IMR-90 (cell line): ENCODE data around the gene RMND1. TPM values are rescaled to one million over a fixed set of nuclear protein-coding genes. Genes with fewer than 3 reads are reported as not detected.

Experiments
- ATAC-seq: fragments of 200-7000 bp; cut with Tn5 transposase; 2 replicates; pipeline ENCODE4 v1.9.1; 2020; ENCODE audit warnings: low read depth, mild to moderate bottlenecking, moderate library complexity
- BruUV-seq: library from RNA; stranded (reverse); fragments of 400-500 nt; replicated peaks from 2 replicates; lab custom pipeline; 2021; lab: Mats Ljungman, UMichigan
- CTCF ChIA-PET: fragments of 300-600 bp; formaldehyde crosslinking; extraction: SDS; loops from one replicate; lab custom pipeline; 2021; ENCODE audit warnings: antibody characterized with exemption; lab: Yijun Ruan, JAX
- POLR2A ChIA-PET: fragments of 300-600 bp; sonication (Branson Sonifier 250); formaldehyde crosslinking; loops from one replicate; lab custom pipeline; 2022; ENCODE audit warnings: antibody characterized with exemption; ENCODE audit not compliant: unreplicated experiment; lab: Charles Lee
- DNase-seq: peaks from one replicate; pipeline ENCODE4 v3.0.0; 2013
- H2AFZ ChIP-seq: replicated peaks from 2 replicates; pipeline ENCODE3; 2013; ENCODE audit warnings: low read length, mild to moderate bottlenecking; ENCODE audit not compliant: poor library complexity
- H2AK5ac ChIP-seq: 2 replicates; pipeline ENCODE4 v1.6.1; 2013; ENCODE audit warnings: low read depth, low read length, inconsistent platforms
- H2AK9ac ChIP-seq: replicated peaks from 2 replicates; pipeline ENCODE3; 2013; ENCODE audit warnings: mild to moderate bottlenecking, low read depth, low read length, moderate library complexity; ENCODE audit not compliant: poor library complexity
- H2BK120ac ChIP-seq: 2 replicates; pipeline ENCODE4 v1.6.1; 2013; ENCODE audit warnings: low read depth, low read length, inconsistent platforms
- H2BK15ac ChIP-seq: 3 replicates; pipeline ENCODE4 v1.6.1; 2013; ENCODE audit warnings: low read depth, low read length, inconsistent platforms
- H2BK20ac ChIP-seq: 2 replicates; pipeline ENCODE4 v1.6.1; 2013; ENCODE audit warnings: low read depth, mild to moderate bottlenecking, inconsistent platforms, low read length, moderate library complexity
- H2BK5ac ChIP-seq: 2 replicates; pipeline ENCODE4 v1.6.1; 2013; ENCODE audit warnings: mild to moderate bottlenecking, low read depth, low read length, inconsistent platforms; ENCODE audit not compliant: poor library complexity, severe bottlenecking
- H3K14ac ChIP-seq: replicated peaks from 2 replicates; pipeline ENCODE4 v1.6.1; 2013; ENCODE audit warnings: low read depth, low read length, inconsistent platforms
- H3K18ac ChIP-seq: 2 replicates; pipeline ENCODE4 v1.6.1; 2013; ENCODE audit warnings: low read depth, low read length, control low read depth
- H3K23ac ChIP-seq: 2 replicates; pipeline ENCODE4 v1.6.1; 2013; ENCODE audit warnings: low read depth, low read length, inconsistent platforms
- H3K27ac ChIP-seq: 2 replicates; pipeline ENCODE4 v1.5.1; 2013; ENCODE audit warnings: mild to moderate bottlenecking, control low read depth, low read length; ENCODE audit not compliant: insufficient read depth
- H3K27me3 ChIP-seq: 2 replicates; pipeline ENCODE4 v1.6.1; 2013; ENCODE audit warnings: low read length; ENCODE audit not compliant: control insufficient read depth, insufficient read depth
- H3K36me3 ChIP-seq: 2 replicates; pipeline ENCODE4 v1.6.1; 2013; ENCODE audit warnings: low read length, mixed read lengths; ENCODE audit not compliant: control insufficient read depth, insufficient read depth
- H3K4ac ChIP-seq: 2 replicates; pipeline ENCODE4 v1.6.1; 2013; ENCODE audit warnings: low read depth, low read length, inconsistent platforms
- H3K4me1 ChIP-seq: 2 replicates; pipeline ENCODE4 v1.6.1; 2013; ENCODE audit warnings: low read length, mixed read lengths; ENCODE audit not compliant: control insufficient read depth, insufficient read depth
- H3K4me2 ChIP-seq: 2 replicates; pipeline ENCODE4 v1.6.1; 2013; ENCODE audit warnings: low read depth, mild to moderate bottlenecking, control low read depth, low read length, moderate library complexity
- H3K4me3 ChIP-seq: 2 replicates; pipeline ENCODE4 v1.5.1; 2013; ENCODE audit warnings: low read depth, mild to moderate bottlenecking, control low read depth, low read length, moderate library complexity; ENCODE audit not compliant: insufficient read depth
- H3K56ac ChIP-seq: 2 replicates; pipeline ENCODE4 v1.6.1; 2013; ENCODE audit warnings: low read length, inconsistent platforms; ENCODE audit not compliant: insufficient read depth; ENCODE audit errors: extremely low read depth
- H3K79me1 ChIP-seq, 2 experiments: 2 replicates each; pipeline ENCODE4 v1.6.1; 2013; ENCODE audit warnings: low read length in 2 of 2, inconsistent platforms in 1 of 2, low read depth in 1 of 2
- H3K9ac ChIP-seq: 2 replicates; pipeline ENCODE4 v1.6.1; 2013; ENCODE audit warnings: low read depth, low read length, control low read depth
- H3K9me1 ChIP-seq: 2 replicates; pipeline ENCODE4 v1.6.1; 2013; ENCODE audit warnings: low read length, inconsistent platforms; ENCODE audit not compliant: insufficient read depth
- H3K9me3 ChIP-seq: 2 replicates; pipeline ENCODE4 v1.6.1; 2013; ENCODE audit warnings: low read length; ENCODE audit not compliant: control insufficient read depth, insufficient read depth
- H4K20me1 ChIP-seq: 2 replicates; pipeline ENCODE4 v1.6.1; 2013; ENCODE audit warnings: low read length, inconsistent platforms; ENCODE audit not compliant: insufficient read depth
- H4K5ac ChIP-seq: 2 replicates; pipeline ENCODE4 v1.6.1; 2013; ENCODE audit warnings: mild to moderate bottlenecking, low read depth, low read length, control low read depth
- H4K8ac ChIP-seq, 2 experiments: 2 replicates each; pipeline ENCODE4 v1.6.1; 2013; ENCODE audit warnings: low read depth in 2 of 2, low read length in 2 of 2, control low read depth in 1 of 2, inconsistent platforms in 1 of 2
- H4K91ac ChIP-seq: 2 replicates; pipeline ENCODE4 v1.6.1; 2013; ENCODE audit warnings: low read depth, low read length, inconsistent platforms; ENCODE audit not compliant: insufficient read depth
- BHLHE40 ChIP-seq: fragments of 150-350 bp; IDR thresholded peaks from 2 replicates; pipeline ENCODE4 v1.6.1; 2016; ENCODE audit warnings: mild to moderate bottlenecking, low read depth, low read length
- CEBPB ChIP-seq: IDR thresholded peaks from 2 replicates; pipeline ENCODE4 v1.6.1; 2012; ENCODE audit warnings: low read depth, low read length, improper control_type of control experiment
- CHD1 ChIP-seq: IDR thresholded peaks from 2 replicates; pipeline ENCODE4 v1.6.1; 2012; ENCODE audit warnings: low read depth, low read length, improper control_type of control experiment
- CTCF ChIP-seq: conservative IDR thresholded peaks from 2 replicates; pipeline ENCODE4 v1.5.1; 2012; ENCODE audit warnings: mild to moderate bottlenecking, low read depth, low read length, improper control_type of control experiment
- ELK1 ChIP-seq: fragments of 150-350 bp; IDR thresholded peaks from 2 replicates; pipeline ENCODE4 v1.6.1; 2016; ENCODE audit warnings: low read depth, mild to moderate bottlenecking, low read length, moderate library complexity, borderline replicate concordance
- FOS ChIP-seq: fragments of 150-350 bp; IDR thresholded peaks from 2 replicates; pipeline ENCODE4 v1.6.1; 2016; ENCODE audit warnings: low read depth, low read length
- MAFK ChIP-seq: IDR thresholded peaks from 2 replicates; pipeline ENCODE4 v1.6.1; 2012; ENCODE audit warnings: low read depth, low read length, improper control_type of control experiment
- MAZ ChIP-seq: IDR thresholded peaks from 2 replicates; pipeline ENCODE4 v1.6.1; 2012; ENCODE audit warnings: low read depth, mild to moderate bottlenecking, low read length, improper control_type of control experiment, moderate library complexity, borderline replicate concordance
- MXI1 ChIP-seq: IDR thresholded peaks from 2 replicates; pipeline ENCODE4 v1.6.1; 2012; ENCODE audit warnings: low read depth, mild to moderate bottlenecking, low read length, moderate library complexity, borderline replicate concordance
- NFE2L2 ChIP-seq: fragments of 150-350 bp; IDR thresholded peaks from 2 replicates; pipeline ENCODE4 v1.6.1; 2016; ENCODE audit warnings: low read depth, mild to moderate bottlenecking, low read length
- POLR2A ChIP-seq: IDR thresholded peaks from 2 replicates; pipeline ENCODE4 v1.6.1; 2012; ENCODE audit warnings: mild to moderate bottlenecking, low read depth, low read length
- RAD21 ChIP-seq: IDR thresholded peaks from 2 replicates; pipeline ENCODE4 v1.6.1; 2012; ENCODE audit warnings: low read length, improper control_type of control experiment
- RCOR1 ChIP-seq: IDR thresholded peaks from 2 replicates; pipeline ENCODE4 v1.6.1; 2012; ENCODE audit warnings: mild to moderate bottlenecking, low read length, improper control_type of control experiment; ENCODE audit not compliant: insufficient replicate concordance
- RFX5 ChIP-seq: IDR thresholded peaks from 2 replicates; pipeline ENCODE4 v1.8.0; 2012; ENCODE audit warnings: low read depth, mild to moderate bottlenecking, low read length, moderate library complexity
- SMC3 ChIP-seq: fragments of 150-350 bp; IDR thresholded peaks from 2 replicates; pipeline ENCODE4 v1.6.1; 2016; ENCODE audit warnings: low read depth, mild to moderate bottlenecking, antibody characterized with exemption, low read length, moderate library complexity
- USF2 ChIP-seq: fragments of 150-350 bp; IDR thresholded peaks from 2 replicates; pipeline ENCODE4 v1.6.1; 2017; ENCODE audit warnings: mild to moderate bottlenecking, antibody characterized with exemption, low read length, low read depth
- WGBS, 2 experiments: methylation state at CpG; one replicate each; pipeline versions ENCODE4 v1.1.5 to v1.1.7; 2013; ENCODE audit warnings: missing lambda C conversion rate in 2 of 2; ENCODE audit not compliant: insufficient read length in 1 of 2; ENCODE audit errors: extremely low coverage in 2 of 2; 5-methylcytosine and 5-hydroxymethylcytosine counted together
- dilution Hi-C: fragments of 300-500 bp; cut with HindIII; formaldehyde crosslinking; loops from one replicate; pipeline ENCODE4 v1.14.3; 2018; ENCODE audit warnings: low sequenced_read_pairs; ENCODE audit not compliant: unreplicated experiment
- in situ Hi-C: fragments of 300-500 bp; cut with MboI; formaldehyde crosslinking; loops from 3 replicates; pipeline ENCODE4 v1.14.3; 2019; ENCODE audit warnings: low sequenced_read_pairs, inconsistent platforms, mixed read lengths
- intact Hi-C: fragments of 100-400 bp; cut with micrococcal nuclease; formaldehyde crosslinking; loops from 2 replicates; pipeline ENCODE4 v1.10.0; 2022
- polyA plus RNA-seq, 3 experiments: library from polyadenylated mRNA; depleted of rRNA; stranded (reverse); fragments of >200 nt; gene quantifications; 2 replicates each; pipeline ENCODE4 v1.2.3, GENCODE V29; 2012; ENCODE audit warnings: low replicate concordance in 1 of 3
- total RNA-seq: library from RNA; depleted of rRNA; stranded (reverse); fragments of >200 nt; gene quantifications from 2 replicates; pipeline ENCODE4 v1.2.3, GENCODE V29; 2012

RMND1 gene
- total and polyA plus RNA-seq, 2 of the 4 experiments (the other 2 are of a cell fraction), result 13.1 to 24.6 TPM

GRCh38 chr6:151490996-151491395, 39.1 kb upstream of the RMND1 start:
- DNase-seq (no peak), ATAC-seq (no peak)
- no peaks in the 10 kb centered on the region for H3K9me3 ChIP-seq
- no peaks in the 10 kb centered on the region; the same call in 1 of the 2 replicates for H3K9me1 ChIP-seq
- no peak overlapping the region for H3K18ac ChIP-seq
- no peak overlapping the region for H3K56ac ChIP-seq
- H2AFZ ChIP-seq, result no peak overlapping the region
- H2AK5ac ChIP-seq, result no peak overlapping the region
- ChIA-PET POLR2A (no interaction called here), CTCF (no interaction called here)
- H3K14ac ChIP-seq, result no peak overlapping the region
- H3K27ac ChIP-seq, result no peak overlapping the region
- intact Hi-C loops (no loop called here), dilution Hi-C loops (no loop called here), in situ Hi-C loops (no loop called here)
- BruUV-seq, result no TSS peak
- H3K23ac ChIP-seq, result no peak overlapping the region
- no peak overlapping the region for H4K91ac ChIP-seq
- WGBS, 2 experiments, result 100% methylated on average over 1 of the region's 7 CpGs; no CpG with 5 or more reads in 1 of the 2 experiments
- no peak overlapping the region for H2BK20ac ChIP-seq
- H3K27me3 ChIP-seq, result no peaks in the 10 kb centered on the region
- H3K4ac ChIP-seq, result no peak overlapping the region
- no peak overlapping the region for H3K4me2 ChIP-seq
- H3K9ac ChIP-seq, result no peak overlapping the region
- no peak overlapping the region for H2BK15ac ChIP-seq
- H2BK120ac ChIP-seq, result no peak overlapping the region
- peaks cover 6% of the 10 kb centered on the region for H3K4me1 ChIP-seq
- no peak overlapping the region for H4K5ac ChIP-seq
- H4K8ac ChIP-seq, result no peak overlapping the region
- no peak overlapping the region for H2BK5ac ChIP-seq
- H3K79me1 ChIP-seq, result 0 out of 4 replicates have a peak, but pooled peaks cover 0 to 4% of the 10 kb centered on the region in 2 experiments
- H4K20me1 ChIP-seq, result no peaks in the 10 kb centered on the region
- H2AK9ac ChIP-seq, result no peak overlapping the region
- H3K4me3 ChIP-seq, result no peak overlapping the region
- H3K36me3 ChIP-seq, result no peaks in the 10 kb centered on the region
- TF ChIP-seq SMC3, result no peak
- no peak for TF ChIP-seq ELK1
- TF ChIP-seq USF2, result no peak
- no peak for TF ChIP-seq NFE2L2
- no peak for TF ChIP-seq BHLHE40
- TF ChIP-seq POLR2A, result no peak
- no peak for TF ChIP-seq MAZ
- no peak for TF ChIP-seq MAFK
- TF ChIP-seq CHD1, result no peak
- TF ChIP-seq MXI1, result no peak
- no peak for TF ChIP-seq FOS
- TF ChIP-seq RFX5, result no peak
- TF ChIP-seq RAD21, result no peak
- TF ChIP-seq CEBPB, result no peak
- no peak for TF ChIP-seq CTCF
- no peak for TF ChIP-seq RCOR1
